Adrenal gland (tissue), 12 donors: ENCODE measurements around the gene DLGAP5. TPM values are rescaled to one million over a fixed set of nuclear protein-coding genes. Genes with fewer than 3 reads are reported as not detected.

Source experiments
- DNase-seq, 7 donors: peaks; one replicate each; pipeline ENCODE4 v3.0.0-alpha.2; 2019 to 2020
- H3K27ac ChIP-seq, 5 donors: fragments of 200-600 bp; sonication (generic) in 4 of 5; 1 replicate in 3 of 5; 2 replicates in 2 of 5; pipeline versions ENCODE4 v1.5.1 to v1.8.0; 2016 to 2020; ENCODE audit warnings: mild to moderate bottlenecking in 1 of 5
- H3K27me3 ChIP-seq: fragments of 200-600 bp; 2 replicates; pipeline ENCODE4 v1.8.0; 2021
- H3K36me3 ChIP-seq, 2 donors: fragments of 200-600 bp; replicated peaks in 1 of 2; 1 replicate in 1 of 2; 2 replicates in 1 of 2; pipeline versions ENCODE4 v1.5.1 to v1.8.0; 2018 to 2022
- H3K4me1 ChIP-seq, 2 donors: fragments of 200-600 bp; replicated peaks in 1 of 2; 1 replicate in 1 of 2; 2 replicates in 1 of 2; pipeline versions ENCODE4 v1.5.1 to v1.8.0; 2018 to 2021
- H3K4me3 ChIP-seq, 4 donors: fragments of 200-600 bp; sonication (generic) in 3 of 4; one replicate each; pipeline ENCODE4 v1.5.1; 2016 to 2018
- H3K9me3 ChIP-seq, 3 donors: fragments of 200-600 bp; sonication (generic) in 1 of 3; replicated peaks in 1 of 3; 1 replicate in 2 of 3; 2 replicates in 1 of 3; pipeline versions ENCODE4 v1.5.1 to v1.8.0; 2016 to 2021
- CTCF ChIP-seq, 6 experiments: fragments of 450-650 bp in 4 of 6; fragments of 200-600 bp in 2 of 6; sonication (generic) in 1 of 6; IDR thresholded peaks; 1 replicate in 5 of 6; 2 replicates in 1 of 6; pipeline versions ENCODE4 v1.5.1 to v1.8.0; 2016 to 2021; ENCODE audit warnings: antibody characterized with exemption in 6 of 6, mild to moderate bottlenecking in 2 of 6, moderate library complexity in 1 of 6
- POLR2A ChIP-seq, 2 donors: fragments of 450-650 bp; IDR thresholded peaks; one replicate each; pipeline ENCODE4 v1.6.1; 2017; ENCODE audit warnings: antibody characterized with exemption in 2 of 2, mild to moderate bottlenecking in 2 of 2, moderate library complexity in 1 of 2
- WGBS, 4 donors: extraction: QIAGEN DNeasy Blood & Tissue Kit in 2 of 4; methylation state at CpG; one replicate each; pipeline versions ENCODE4 v1.1.5 to v1.1.7; 2013 to 2017; 5-methylcytosine and 5-hydroxymethylcytosine counted together
- intact Hi-C, 2 donors: fragments of 100-400 bp; cut with DNase I; formaldehyde crosslinking; loops; one replicate each; pipeline versions ENCODE4 v1.14.1 to v1.15.0; 2022 to 2023
- polyA plus RNA-seq, 3 donors: library from polyadenylated mRNA; stranded (reverse); fragments of 200-250 nt in 2 of 3; fragments of 350-450 nt in 1 of 3; fragmentation: Illumina TruSeq in 1 of 3; extraction: RNeasy Lipid Tissue Mini Kit (QIAGEN cat#74804) in 1 of 3; gene quantifications; one replicate each; pipeline ENCODE4 v1.2.3, GENCODE V29; 2013 to 2014
- total RNA-seq, 9 donors: library from RNA; depleted of rRNA in 4 of 9; stranded (reverse); fragments of >200 nt in 4 of 9; fragments of 120-200 nt in 1 of 9; fragmentation: NEBNext Ultra II Directional in 1 of 9; extraction: Animal tissue kit (Norgen Biotek cat#: 25700) in 1 of 9; gene quantifications; one replicate each; pipeline versions ENCODE4 v1.1.0 to v1.2.4, GENCODE V29; 2013 to 2023
- donor health status: healthy with polysubstance abuse.
- donor health status: Bipolar disorder and iron deficiency.
- donor health status: DM: yes; HTN: yes; CAD: no.
- donor health status: DM: no; HTN: no; CAD: no.
- donor health status: DM: no; HTN: no; CAD: no.
- donor health status: DM: yes; HTN: yes; CAD: no.

The DLGAP5 gene
- total and polyA plus RNA-seq, 12 donors, result 0.03 to 12.5 (median 0.99) TPM; not detected in 2

GRCh38 chr14:55180434-55180833 lies 11.0 kb downstream of the DLGAP5 start:
- DNase-seq, result no peak
- TF ChIP-seq POLR2A (IDR thresholded peaks at IDR 0.05) (no peak), CTCF (IDR thresholded peaks at IDR 0.05) (no peak)
- intact Hi-C loops, result no loop called here
- H3K27me3 ChIP-seq, result no peaks in the 10 kb centered on the region
- no peak overlapping the region for H3K4me3 ChIP-seq
- H3K27ac ChIP-seq, result no peak overlapping the region
- no peaks in the 10 kb centered on the region for H3K36me3 ChIP-seq
- H3K4me1 ChIP-seq, result no peaks in the 10 kb centered on the region
- no peaks in the 10 kb centered on the region for H3K9me3 ChIP-seq
- WGBS, 4 donors, result 68 to 86% (median 78%) methylated on average over 4 of the region's 4 CpGs

DNA sequence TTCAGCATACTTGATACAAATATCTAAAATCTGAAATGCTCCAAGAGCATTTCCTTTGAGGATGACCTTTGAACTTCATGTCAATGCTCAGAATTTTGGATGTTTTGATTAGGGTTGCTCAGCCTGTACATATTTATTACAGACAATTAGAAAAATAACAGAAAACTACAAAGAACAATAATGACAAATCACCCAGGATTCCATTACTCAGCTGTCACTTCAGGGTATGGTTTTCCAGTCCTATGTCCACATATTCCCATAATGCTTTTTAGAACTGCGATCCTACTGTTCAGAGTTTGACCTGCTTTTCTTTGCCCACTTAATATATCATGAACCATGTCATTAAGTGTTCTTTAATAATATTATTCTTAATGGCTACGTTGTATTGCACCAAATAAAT lies 11.4 kb downstream of the DLGAP5 start:
- DNase-seq, result no peak
- WGBS, 4 donors, result 71 to 86% (median 82%) methylated on average over 2 of the region's 2 CpGs
- H3K36me3 ChIP-seq, result no peaks in the 10 kb centered on the region
- no peaks in the 10 kb centered on the region for H3K27me3 ChIP-seq
- TF ChIP-seq POLR2A (IDR thresholded peaks at IDR 0.05) (no peak), CTCF (IDR thresholded peaks at IDR 0.05) (no peak)
- H3K9me3 ChIP-seq, result no peaks in the 10 kb centered on the region
- H3K4me1 ChIP-seq, result no peaks in the 10 kb centered on the region
- intact Hi-C loops, result no loop called here
- no peak overlapping the region for H3K27ac ChIP-seq
- H3K4me3 ChIP-seq, result no peak overlapping the region

GRCh38 chr14:55170526-55170925 lies 20.9 kb downstream of the DLGAP5 start:
- no peaks in the 10 kb centered on the region for H3K9me3 ChIP-seq
- no peaks in the 10 kb centered on the region for H3K4me1 ChIP-seq
- no peaks in the 10 kb centered on the region for H3K36me3 ChIP-seq
- no peaks in the 10 kb centered on the region for H3K27me3 ChIP-seq
- no peak overlapping the region for H3K4me3 ChIP-seq
- intact Hi-C loops, result no loop called here
- H3K27ac ChIP-seq, result no peak overlapping the region
- DNase-seq, result no peak
- 79 to 90% (median 88%) methylated on average over 2 of the region's 2 CpGs for WGBS, 4 donors
- TF ChIP-seq POLR2A (IDR thresholded peaks at IDR 0.05) (no peak), CTCF (IDR thresholded peaks at IDR 0.05) (no peak)

DNA sequence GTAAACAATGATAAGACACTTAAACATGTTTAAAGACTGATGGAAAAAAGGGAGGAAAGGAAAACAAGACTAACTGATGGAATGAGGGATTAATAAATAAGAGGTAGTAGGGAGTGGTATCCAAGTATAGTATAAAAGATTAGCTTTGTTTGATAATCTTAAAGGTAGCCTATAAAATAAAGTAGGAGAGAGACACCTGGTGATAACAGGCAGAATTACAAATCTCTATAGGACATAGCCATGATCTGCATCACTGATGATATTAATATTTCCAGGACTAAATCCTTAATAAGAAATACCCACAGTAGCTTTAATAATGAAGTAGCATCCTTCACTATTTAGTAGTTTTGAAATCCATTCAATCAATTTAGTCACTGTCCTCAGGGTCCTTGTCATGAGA lies 30.4 kb downstream of the DLGAP5 start:
- Histone ChIP-seq H3K9me3 (no peaks in the 10 kb centered on the region), H3K4me1 (no peaks in the 10 kb centered on the region), H3K27ac (no peak overlapping the region), H3K4me3 (no peak overlapping the region), H3K36me3 (no peaks in the 10 kb centered on the region), H3K27me3 (no peaks in the 10 kb centered on the region)
- no peak for DNase-seq
- intact Hi-C loops, result loop anchor here in 1 of 2 donors (5.0 kb wide), 1 partner anchor 69 kb away; no protein-coding TSS in a partner anchor
- TF ChIP-seq CTCF (IDR thresholded peaks at IDR 0.05), result peak; percentile 26 to 83 (median 62)
- TF ChIP-seq POLR2A (IDR thresholded peaks at IDR 0.05), result no peak
